GM20000 (cell line): ENCODE measurements around the gene MUC5B.
"Not testable (repeated sequence)": the region's sequence is repeated elsewhere in the genome, so short reads cannot be mapped to it uniquely, and the experiment has no call there.

ENCODE experiments used
- DNase-seq: peaks from one replicate; pipeline ENCODE4 v3.0.0; 2012; ENCODE audit warnings: low spot score
- CTCF ChIP-seq: IDR thresholded peaks from 2 replicates; pipeline ENCODE4 v1.5.1; 2012; ENCODE audit warnings: mild to moderate bottlenecking, control low read depth; ENCODE audit errors: extremely low read depth, missing control alignments

MUC5B gene

GRCh38 chr11:1222491-1223345, at the start of gene MUC5B:
MUC5B (plus strand) TSS chr11:1223066; CDS start chr11:1223124, 58 bp downstream.
- peak; percentile 33 for DNase-seq
- no peak for TF ChIP-seq CTCF

- not testable (repeated sequence) for DNase-seq
Measured at GRCh38 chr11:1173396-1173795, 49.5 kb upstream of the MUC5B start.

- no peak for DNase-seq
- TF ChIP-seq CTCF: no peak
Measured at GRCh38 chr11:1174441-1175370, 48.2 kb upstream of the MUC5B start.

GRCh38 chr11:1175461-1176223, 47.2 kb upstream of the MUC5B start:
- no peak for TF ChIP-seq CTCF
- DNase-seq: no peak

GRCh38 chr11:1176224-1177019, 46.4 kb upstream of the MUC5B start:
- TF ChIP-seq CTCF: no peak
- no peak for DNase-seq

GRCh38 chr11:1177020-1177770, 45.7 kb upstream of the MUC5B start:
- DNase-seq: no peak
- no peak for TF ChIP-seq CTCF
